ENCODE results near the gene BAHCC1. TPM values are rescaled to one million over a fixed set of nuclear protein-coding genes. Genes with fewer than 3 reads are reported as not detected.

Gene BAHCC1
- total RNA-seq, 1 experiment from 2014 or later: 3.1 TPM

GRCh38 chr17:81513372-81513752, 118.1 kb downstream of the BAHCC1 start:
- H3K27me3 Mint-ChIP-seq (ENCODE audit: low read depth): peaks cover 14% of the 10 kb centered on the region
- peak overlapping the region; percentile 71 for H2BK120ac ChIP-seq (ENCODE audit: low read depth, low read length, poor library complexity, severe bottlenecking)
- no peaks in the 10 kb centered on the region for H3K9me3 ChIP-seq (ENCODE audit: control insufficient read depth, low read depth, low read length)
- H3T11ph ChIP-seq (ENCODE audit: low read length): no peak overlapping the region
- peak overlapping the region; percentile 97 for H3K18ac ChIP-seq (ENCODE audit: insufficient read length, low read depth, low read length)
- H3K36me3 Mint-ChIP-seq (ENCODE audit: insufficient read depth in 1 of 3, low read depth in 3 of 3): peaks cover 38 to 43% (median 39%) of the 10 kb centered on the region in 3 experiments
- H3K79me2 ChIP-seq (ENCODE audit: insufficient read depth, low read length): peaks cover 25% of the 10 kb centered on the region; the same call in 1 of the 2 replicates
- peak overlapping the region; percentile 54 for H3K9ac ChIP-seq (ENCODE audit: extremely low read depth, insufficient read length, low read length)
- no peak overlapping the region for H4K5ac ChIP-seq (ENCODE audit: insufficient read length, low read depth, low read length)
- no peak overlapping the region for H3K27ac ChIP-seq (ENCODE audit: insufficient read length, low read depth, low read length)
- peak overlapping the region; percentile 94 for H4K91ac ChIP-seq (ENCODE audit: insufficient read length, low read depth, low read length)
- H3K27ac Mint-ChIP-seq: peak overlapping the region; percentile 52 to 84 (median 78); a peak in 5 of 7 replicates
- WGBS (ENCODE audit: extremely low coverage, insufficient read length, low lambda C conversion rate): no CpG with 5 or more reads among the region's 23 CpGs
- H2BK5ac ChIP-seq (ENCODE audit: insufficient read length, low read length): no peak overlapping the region
- H2BK20ac ChIP-seq (ENCODE audit: low read depth, low read length, poor library complexity, severe bottlenecking): no peak overlapping the region
- H2AK5ac ChIP-seq (ENCODE audit: insufficient read length, low read length): no peak overlapping the region
- H3K9me3 Mint-ChIP-seq: peaks cover 7 to 19% of the 10 kb centered on the region in 2 experiments; a peak in 4 of 5 replicates
- no peak overlapping the region for H4K8ac ChIP-seq (replicated peaks; ENCODE audit: insufficient read length, low read depth, low read length)
- peak overlapping the region; percentile 52 for H3K4me2 ChIP-seq (ENCODE audit: insufficient read depth, insufficient read length, low read length)
- peak overlapping the region; percentile 68 to 80 for H3K4me3 Mint-ChIP-seq
- H2BK15ac ChIP-seq (ENCODE audit: low read depth, low read length): no peak overlapping the region
- H4K20me1 ChIP-seq (ENCODE audit: control insufficient read depth, insufficient read depth, insufficient read length): no peaks in the 10 kb centered on the region
- H3K56ac ChIP-seq (ENCODE audit: insufficient read length, low read depth, low read length): no peak overlapping the region
- no peak overlapping the region for H2BK12ac ChIP-seq (ENCODE audit: insufficient read length, low read depth, low read length)
- H3K4me1 Mint-ChIP-seq: peaks cover 33 to 44% of the 10 kb centered on the region in 2 experiments
- H3K14ac ChIP-seq (ENCODE audit: insufficient read depth, low read length): peak overlapping the region; percentile 95
- peaks cover 3% of the 10 kb centered on the region; the same call in 1 of the 2 replicates for H3K4me1 ChIP-seq (ENCODE audit: insufficient read depth, low read length)
- H2AFZ ChIP-seq (ENCODE audit: low read length): no peak overlapping the region
- H3K4ac ChIP-seq (ENCODE audit: low read depth, low read length): peak overlapping the region; percentile 91; the same call in 1 of the 2 replicates
- DNase-seq: peak; percentile 90
- H3K79me1 ChIP-seq (ENCODE audit: insufficient read depth, low read depth, low read length, poor library complexity, severe bottlenecking): peaks cover 2% of the 10 kb centered on the region
- no peak overlapping the region for H3K23ac ChIP-seq (ENCODE audit: insufficient read length, low read depth, low read length)
- TF ChIP-seq CTCF (conservative IDR thresholded peaks at IDR 0.05): no peak
- H3K23me2 ChIP-seq (ENCODE audit: insufficient read length, low read depth, low read length, poor library complexity, severe bottlenecking): peaks cover 35% of the 10 kb centered on the region
- H3K27me3 ChIP-seq (ENCODE audit: insufficient read depth, low read length): no peaks in the 10 kb centered on the region; the same call in 1 of the 2 replicates
